NCI-H2081 treated with DMSO at 0.1 percent for 48 hours (cell line): ENCODE data around the gene CMIP.

ENCODE experiments used
- DNase-seq: peaks from one replicate; lab custom pipeline; 2025; lab: John Stamatoyannopoulos, UW

Gene CMIP

GRCh38 chr16:81661082-81661481 lies 216.5 kb downstream of the CMIP start:
- DNase-seq, result no peak

GRCh38 chr16:81664153-81664552 lies 219.5 kb downstream of the CMIP start:
- DNase-seq, result no peak

- no peak for DNase-seq
Observed at GRCh38 chr16:81665588-81665987, 221.0 kb downstream of the CMIP start.

- DNase-seq, result no peak
Observed at GRCh38 chr16:81666113-81666512, 221.5 kb downstream of the CMIP start.

- peak; percentile 16 for DNase-seq
Observed at GRCh38 chr16:81668243-81669097, 223.9 kb downstream of the CMIP start.

- DNase-seq, result no peak
Observed at GRCh38 chr16:81669473-81670350, 225.1 kb downstream of the CMIP start.

GRCh38 chr16:81671738-81672597 lies 227.4 kb downstream of the CMIP start:
- no peak for DNase-seq

- DNase-seq, result no peak
Observed at GRCh38 chr16:81673432-81673831, 228.8 kb downstream of the CMIP start.

GRCh38 chr16:81675662-81676061 lies 231.1 kb downstream of the CMIP start:
- no peak for DNase-seq

- no peak for DNase-seq
Observed at GRCh38 chr16:81676066-81676882, 231.7 kb downstream of the CMIP start.

GRCh38 chr16:81676883-81677737 lies 232.5 kb downstream of the CMIP start:
- no peak for DNase-seq

GRCh38 chr16:81678326-81679095 lies 233.9 kb downstream of the CMIP start:
- DNase-seq, result no peak

- DNase-seq, result no peak
Observed at GRCh38 chr16:81679721-81680430, 235.3 kb downstream of the CMIP start.

GRCh38 chr16:81680444-81681275 lies 236.1 kb downstream of the CMIP start:
- no peak for DNase-seq

- DNase-seq, result no peak
Observed at GRCh38 chr16:81681311-81681710, 236.7 kb downstream of the CMIP start.

- DNase-seq, result no peak
Observed at GRCh38 chr16:81684242-81684837, 239.7 kb downstream of the CMIP start.

- DNase-seq, result no peak
Observed at GRCh38 chr16:81684901-81685300, 240.3 kb downstream of the CMIP start.
